GM21576 (cell line): ENCODE results near the gene CCDC7.
"Not testable (repeated sequence)": the region's sequence is repeated elsewhere in the genome, so short reads cannot be mapped to it uniquely, and the experiment has no call there.

Experiments used
- ATAC-seq: cut with Tn5 transposase; IDR thresholded peaks from one replicate; pipeline ENCODE4 v1.9.1; 2021; ENCODE audit warnings: mild to moderate bottlenecking, moderate library complexity; ENCODE audit not compliant: unreplicated experiment

The CCDC7 gene

DNA sequence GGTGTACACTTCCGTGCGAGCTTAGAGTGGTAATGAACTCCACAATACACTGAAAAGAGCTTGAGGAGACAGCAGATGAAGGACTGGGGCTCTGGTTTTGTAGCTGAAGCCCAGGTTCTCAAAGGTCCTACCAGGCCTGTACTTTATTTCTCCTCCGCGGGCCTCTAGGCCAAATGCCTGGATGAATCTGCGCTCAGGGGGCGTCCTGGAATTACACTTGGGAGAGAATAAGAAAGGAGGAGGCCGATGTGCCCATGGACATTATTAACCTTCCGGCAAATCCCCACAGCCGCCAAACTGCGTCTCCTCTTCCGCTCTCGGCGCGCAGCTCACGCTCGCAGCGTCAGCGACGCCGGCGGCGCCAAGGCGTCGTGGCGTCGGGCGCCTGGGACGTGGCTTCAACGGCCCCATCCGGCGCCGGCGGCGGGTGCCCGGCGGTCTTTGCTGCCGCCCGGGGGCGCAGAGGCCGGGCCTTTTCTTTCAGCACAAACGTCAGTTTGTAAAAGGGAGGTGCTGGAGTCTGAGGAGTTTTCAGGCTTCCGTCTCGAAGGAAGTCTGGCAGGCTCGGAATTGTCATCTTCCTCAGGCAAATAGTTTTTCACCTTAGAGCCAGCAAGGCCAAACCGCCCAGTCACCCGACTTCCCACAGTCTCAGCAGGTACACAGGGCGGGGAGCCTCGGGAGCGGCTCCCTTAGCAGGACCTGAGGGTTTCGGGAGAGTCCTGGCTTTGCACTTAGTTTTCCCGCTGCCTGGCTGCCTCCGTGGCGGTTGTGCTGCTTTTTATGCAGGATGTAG is at the start of gene CCDC7:
TSS of gene CCDC7 (plus strand) at position 401 of the 796 bp plus-strand sequence. CDS start 5,503 bp downstream, outside the sequence.
- ATAC-seq, result peak; percentile 96

GRCh38 chr10:32397163-32397562 is 48.8 kb upstream of the CCDC7 start:
- not testable (repeated sequence) for ATAC-seq

DNA sequence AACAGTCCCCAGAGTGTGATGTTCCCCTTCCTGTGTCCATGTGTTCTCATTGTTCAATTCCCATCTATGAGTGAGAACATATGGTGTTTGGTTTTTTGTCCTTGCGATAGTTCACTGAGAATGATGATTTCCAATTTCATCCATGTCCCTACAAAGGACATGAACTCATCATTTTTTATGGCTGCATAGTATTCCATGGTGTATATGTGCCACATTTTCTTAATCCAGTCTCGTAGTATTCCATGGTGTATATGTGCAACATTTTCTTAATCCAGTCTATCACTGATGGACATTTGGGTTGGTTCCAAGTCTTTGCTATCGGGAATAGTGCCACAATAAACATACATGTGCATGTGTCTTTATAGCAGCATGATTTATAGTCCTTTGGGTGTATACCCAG is 46.2 kb upstream of the CCDC7 start:
- not testable (repeated sequence) for ATAC-seq

DNA sequence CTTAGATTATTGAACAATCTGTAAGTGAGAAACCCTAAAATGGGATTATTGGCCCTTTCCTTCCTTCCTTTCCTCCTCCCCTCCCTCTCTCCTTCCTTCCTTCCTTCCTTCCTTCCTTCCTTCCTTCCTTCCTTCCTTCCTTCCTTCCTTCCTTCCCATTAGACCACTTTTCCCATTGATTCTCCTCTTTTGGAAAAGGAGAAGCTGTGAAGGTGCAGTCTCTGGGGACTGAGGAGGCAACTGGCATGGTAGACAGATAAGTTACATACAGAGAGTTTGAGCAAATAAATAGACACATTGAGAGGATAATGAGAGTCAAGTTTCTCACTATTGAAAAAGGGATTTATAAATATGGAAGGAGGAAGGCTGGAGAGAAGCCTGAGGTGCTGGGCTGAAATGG is 45.0 kb upstream of the CCDC7 start:
- ATAC-seq, result no peak

GRCh38 chr10:32402499-32402898 is 43.4 kb upstream of the CCDC7 start:
- ATAC-seq, result no peak

DNA sequence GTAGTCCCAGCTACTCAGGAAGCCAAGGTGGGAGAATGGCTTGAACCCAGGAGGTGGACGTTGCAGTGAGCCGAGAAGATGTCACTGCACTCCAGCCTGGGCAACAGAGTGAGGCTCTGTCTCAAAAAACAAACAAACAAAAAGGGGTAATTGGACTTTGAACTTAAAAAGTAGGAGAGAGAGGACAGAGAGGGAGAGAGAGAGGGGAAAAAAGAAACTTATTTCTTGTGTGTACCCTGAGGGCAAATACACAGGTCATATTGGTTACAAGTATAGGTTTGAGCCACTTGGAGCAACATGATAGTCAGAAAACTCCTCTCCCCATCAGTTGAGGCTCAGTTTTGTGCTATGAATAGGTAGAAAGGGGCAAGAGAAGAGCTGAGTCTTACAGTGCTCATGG is 42.8 kb upstream of the CCDC7 start:
- no peak for ATAC-seq

GRCh38 chr10:32408690-32409089 is 37.2 kb upstream of the CCDC7 start:
- no peak for ATAC-seq

DNA sequence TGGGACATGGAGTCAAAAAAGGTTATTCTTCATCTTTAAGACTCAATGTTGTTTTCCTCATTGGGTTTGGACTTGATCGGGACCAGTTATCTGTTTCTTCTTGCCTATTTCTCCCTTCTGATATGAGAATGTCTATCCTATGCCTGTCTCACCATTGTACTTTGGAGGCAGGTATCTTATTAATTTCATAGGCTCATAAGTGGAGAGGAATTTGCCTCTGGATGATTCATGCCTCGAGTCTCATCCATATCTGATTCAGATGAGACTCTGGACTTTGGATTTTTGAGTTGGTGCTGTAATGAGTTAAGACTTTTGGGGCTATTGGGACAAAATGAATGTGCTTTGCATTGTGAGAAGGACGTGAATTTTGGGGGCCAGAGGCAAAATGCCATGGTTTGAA is 36.2 kb upstream of the CCDC7 start:
- ATAC-seq, result no peak

DNA sequence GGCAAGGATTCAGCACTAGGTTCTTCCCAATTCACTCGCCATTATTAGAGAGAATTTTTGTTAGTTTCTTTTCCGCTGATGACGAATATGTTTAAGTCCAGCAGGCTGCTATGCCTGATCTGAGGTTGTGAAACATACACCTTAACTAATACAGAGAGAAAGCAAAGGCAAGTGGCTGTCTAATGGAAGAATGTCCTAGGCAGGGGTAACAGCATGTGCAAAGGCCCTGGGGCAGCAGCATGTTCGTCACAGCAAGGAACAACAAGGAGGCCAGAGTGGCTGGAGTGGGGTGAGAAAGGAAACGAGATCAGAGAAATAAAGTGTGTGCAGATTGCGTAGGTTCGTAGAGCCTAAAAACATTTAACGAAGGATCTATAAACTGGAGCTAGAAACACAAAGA is 35.4 kb upstream of the CCDC7 start:
- no peak for ATAC-seq

DNA sequence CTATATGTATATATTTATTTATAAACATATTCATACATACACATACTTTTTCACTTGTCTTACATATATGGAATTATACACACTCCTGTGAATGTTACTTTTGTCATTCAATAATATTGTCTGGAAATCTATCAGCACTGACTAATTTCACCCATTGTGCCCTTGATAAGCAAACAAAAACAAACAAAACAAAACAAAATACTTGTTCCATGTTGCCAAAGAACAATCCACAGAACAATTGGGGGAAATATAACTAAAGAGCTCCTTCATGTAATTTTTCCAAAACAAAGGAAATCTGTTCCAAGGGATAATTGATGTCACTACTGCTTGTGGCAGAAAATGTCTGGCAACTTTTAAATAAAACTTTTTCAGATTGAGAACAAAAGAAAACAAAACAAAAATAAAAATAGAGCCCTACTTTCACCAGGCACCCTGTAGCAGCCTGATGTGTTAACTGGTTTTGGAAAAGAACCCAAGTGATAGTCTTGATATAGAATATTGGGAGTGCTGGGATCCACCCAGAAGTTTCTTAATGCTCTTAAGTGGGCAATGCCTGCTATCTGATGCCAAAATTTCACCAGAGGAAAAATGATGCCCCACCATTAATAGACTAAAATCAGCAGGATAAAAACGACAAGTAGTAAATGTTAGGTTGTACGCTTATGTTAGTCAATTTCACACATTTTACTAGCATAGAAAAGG is 34.0 kb upstream of the CCDC7 start:
- ATAC-seq, result no peak

- no peak for ATAC-seq
Measured at GRCh38 chr10:32412499-32412853, 33.5 kb upstream of the CCDC7 start.

DNA sequence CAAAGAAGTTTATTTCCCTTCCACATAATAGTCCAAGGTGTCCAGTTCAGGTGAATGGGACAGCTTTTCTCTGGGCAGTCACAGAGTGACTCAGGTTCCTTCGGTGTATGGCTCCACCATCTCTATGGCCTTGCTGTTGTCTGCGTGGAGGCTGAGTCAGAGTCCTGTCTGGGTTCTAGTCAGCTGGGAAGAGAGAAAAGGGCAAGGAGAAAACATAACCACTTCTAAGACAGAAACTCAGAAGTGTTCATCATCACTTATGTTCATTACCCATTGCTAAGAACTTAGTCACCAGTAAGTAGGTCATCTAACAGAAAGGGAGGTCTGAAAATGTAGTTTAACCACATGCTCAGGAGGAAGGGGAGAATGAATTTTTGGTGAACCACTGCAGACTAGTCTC is 32.4 kb upstream of the CCDC7 start:
- no peak for ATAC-seq

GRCh38 chr10:32415361-32415760 is 30.6 kb upstream of the CCDC7 start:
- no peak for ATAC-seq

DNA sequence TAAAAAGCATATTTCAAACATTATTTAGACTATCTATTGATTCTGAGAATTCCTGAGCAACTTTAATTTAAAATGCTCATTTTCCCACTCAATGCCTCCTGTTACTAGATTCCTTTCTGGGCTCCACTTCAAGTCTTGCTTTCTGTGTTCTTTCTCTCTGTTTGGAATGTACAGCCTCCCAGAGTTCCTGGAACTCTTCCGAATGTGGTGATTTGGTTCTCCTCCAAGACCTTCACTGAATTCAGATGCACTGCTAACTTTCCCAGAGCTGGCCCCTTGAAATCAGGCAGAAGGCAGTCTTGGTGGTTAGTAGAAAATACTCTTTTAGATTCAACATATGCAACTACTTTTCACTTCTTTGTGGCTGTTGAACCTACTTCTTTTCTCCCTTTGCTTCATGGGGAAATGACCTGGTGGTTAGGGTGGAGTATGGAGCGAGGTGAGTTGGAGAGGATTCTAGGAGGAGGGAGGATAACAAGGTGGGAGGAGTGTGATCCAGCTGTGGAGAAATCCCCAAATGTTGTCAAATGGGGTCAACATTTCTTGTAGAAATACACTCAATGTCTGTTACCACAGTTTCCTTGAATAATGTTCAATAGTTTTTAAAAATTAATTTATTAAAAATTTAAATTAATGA is 27.9 kb upstream of the CCDC7 start:
- no peak for ATAC-seq

DNA sequence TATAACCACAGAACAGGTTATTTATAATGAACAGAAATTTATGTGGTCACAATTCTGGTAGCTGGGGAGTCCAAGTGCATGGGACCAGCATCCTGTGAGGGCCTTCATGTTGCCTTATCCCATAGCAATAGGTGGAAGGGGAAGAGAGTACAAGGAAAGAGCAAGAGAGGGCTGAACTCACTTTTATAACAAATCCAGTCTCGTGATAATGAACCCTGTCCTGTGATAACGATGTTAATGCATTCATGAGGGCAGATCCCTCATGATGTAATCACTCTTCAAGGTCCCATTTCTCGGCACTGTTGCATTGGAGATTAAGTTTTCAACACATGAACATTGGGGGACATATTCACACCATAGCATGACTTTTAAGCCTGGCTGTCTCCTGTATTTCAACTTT is 27.4 kb upstream of the CCDC7 start:
- no peak for ATAC-seq

DNA sequence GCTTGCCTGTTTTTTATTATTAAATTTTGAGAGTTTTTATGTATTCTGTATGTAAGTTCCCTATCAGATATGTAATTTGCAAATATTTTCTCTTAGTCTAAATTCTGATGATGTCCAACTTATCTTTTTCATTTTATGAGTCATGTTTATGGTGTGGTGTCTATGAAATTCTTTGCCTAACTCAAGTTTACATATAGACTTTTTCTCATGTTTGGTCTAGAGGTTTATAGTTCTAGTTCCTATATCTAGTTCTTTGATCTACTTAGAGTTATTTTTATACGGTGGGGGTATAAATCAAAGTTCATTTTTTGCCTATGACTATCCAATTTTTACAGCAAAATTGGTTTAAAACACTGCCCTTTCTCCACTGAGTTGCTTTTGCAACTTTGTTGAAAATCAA is 26.3 kb upstream of the CCDC7 start:
- ATAC-seq, result no peak

GRCh38 chr10:32426186-32426585 is 19.8 kb upstream of the CCDC7 start:
- no peak for ATAC-seq

DNA sequence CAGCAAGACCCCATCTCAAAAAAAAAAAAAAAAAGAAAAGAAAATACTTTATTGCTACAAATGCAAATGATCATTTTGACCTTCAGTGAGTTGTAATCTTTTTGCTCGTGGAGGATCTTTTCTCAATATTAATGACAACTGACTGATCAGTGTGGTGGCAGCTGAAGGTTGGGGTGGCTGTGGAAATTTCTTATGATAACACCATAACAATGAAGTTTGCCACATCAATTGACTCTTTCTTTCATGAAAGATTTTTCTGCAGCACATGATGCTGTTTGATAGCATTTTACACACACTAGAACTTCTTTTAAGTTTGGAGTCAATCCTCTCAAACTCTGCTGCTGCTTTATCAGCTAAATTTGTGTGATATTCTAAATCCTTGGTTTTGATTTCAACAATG is 12.4 kb upstream of the CCDC7 start:
- no peak for ATAC-seq

DNA sequence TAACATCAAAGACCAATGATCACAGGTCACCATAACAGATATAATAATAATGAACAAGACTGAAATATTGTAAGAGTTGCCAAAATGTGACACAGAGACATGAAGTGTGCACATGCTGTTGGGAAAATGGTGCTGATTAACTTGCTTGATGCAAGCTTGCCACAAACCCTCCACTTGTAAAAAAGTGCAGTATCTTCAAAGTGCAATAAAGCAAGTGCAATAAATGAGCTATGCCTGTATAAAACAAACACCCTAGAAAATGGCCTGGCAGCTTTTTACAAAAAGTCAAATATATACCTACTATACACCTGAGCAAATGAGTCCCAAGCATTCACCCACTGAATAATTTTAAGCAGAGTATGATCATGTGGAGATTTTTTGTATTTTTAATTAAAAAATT is 9.7 kb upstream of the CCDC7 start:
- no peak for ATAC-seq

GRCh38 chr10:32437334-32437733 is 8.6 kb upstream of the CCDC7 start:
- no peak for ATAC-seq

GRCh38 chr10:32445036-32445435 is 904 bp upstream of the CCDC7 start:
- no peak for ATAC-seq
